Neural cell (in vitro differentiated cells): ENCODE data around the gene PRKCA. TPM values are rescaled to one million over a fixed set of nuclear protein-coding genes. Genes with fewer than 3 reads are reported as not detected.

Experiments used
- H2AFZ ChIP-seq: fragments of 200-600, 300-800 bp; sonication (generic), shearing (Covaris generic); 2 replicates; pipeline ENCODE4 v1.6.0; 2014; ENCODE audit warnings: low read depth, mild to moderate bottlenecking, antibody characterized with exemption, low read length, moderate library complexity
- H3F3A ChIP-seq: fragments of 200-600 bp; shearing (Covaris generic); 2 replicates; pipeline ENCODE4 v1.6.1; 2016; ENCODE audit warnings: mild to moderate bottlenecking, moderate library complexity, mixed read lengths, antibody characterized with exemption, low read length; ENCODE audit not compliant: insufficient read depth, poor library complexity, severe bottlenecking
- H3K27ac ChIP-seq: fragments of 200-600, 300-800 bp; sonication (generic), shearing (Covaris generic); 2 replicates; pipeline ENCODE4 v1.5.1; 2014; ENCODE audit warnings: mild to moderate bottlenecking, low read length, moderate library complexity
- H3K27me3 ChIP-seq: fragments of 300-800, 200-600 bp; sonication (generic), shearing (Covaris generic); 2 replicates; pipeline ENCODE4 v1.6.0; 2014; ENCODE audit warnings: mild to moderate bottlenecking, low read depth, low read length, moderate library complexity; ENCODE audit not compliant: insufficient read depth
- H3K36me3 ChIP-seq: fragments of 300-800, 200-600 bp; sonication (generic), shearing (Covaris generic); 2 replicates; pipeline ENCODE4 v1.5.1; 2014; ENCODE audit warnings: mild to moderate bottlenecking, antibody characterized with exemption, low read length, moderate library complexity; ENCODE audit not compliant: insufficient read depth
- H3K4me2 ChIP-seq: fragments of 300-800, 200-600 bp; sonication (generic), shearing (Covaris generic); 2 replicates; pipeline ENCODE4 v1.6.0; 2014; ENCODE audit warnings: mild to moderate bottlenecking, low read length
- H3K4me3 ChIP-seq: fragments of 300-800, 200-600 bp; sonication (generic), shearing (Covaris generic); 2 replicates; pipeline ENCODE4 v1.5.1; 2014; ENCODE audit warnings: mild to moderate bottlenecking, low read length, moderate library complexity
- H3K79me2 ChIP-seq: fragments of 200-600 bp; shearing (Covaris generic); replicated peaks from 2 replicates; pipeline ENCODE4 v1.6.0; 2014; ENCODE audit warnings: mild to moderate bottlenecking, low read length, moderate library complexity; ENCODE audit not compliant: insufficient read depth
- H3K9ac ChIP-seq: fragments of 300-800, 200-600 bp; sonication (generic), shearing (Covaris generic); 2 replicates; pipeline ENCODE4 v1.6.1; 2016; ENCODE audit warnings: mild to moderate bottlenecking, low read length, mixed read lengths
- H3K9me2 ChIP-seq: fragments of 200-600 bp; shearing (Covaris generic); 2 replicates; pipeline ENCODE4 v1.6.1; 2016; ENCODE audit warnings: mild to moderate bottlenecking, low read length, mixed read lengths; ENCODE audit not compliant: insufficient read depth
- H3K9me3 ChIP-seq: fragments of 200-600, 300-800 bp; sonication (generic), shearing (Covaris generic); 2 replicates; pipeline ENCODE4 v1.6.1; 2016; ENCODE audit warnings: mild to moderate bottlenecking, mixed run types, low read length, moderate library complexity, mixed read lengths
- H4K20me1 ChIP-seq: fragments of 200-600 bp; shearing (Covaris generic); 2 replicates; pipeline ENCODE4 v1.6.1; 2016; ENCODE audit warnings: mild to moderate bottlenecking, mixed run types; ENCODE audit not compliant: insufficient read depth
- EP300 ChIP-seq: fragments of 450-650 bp; conservative IDR thresholded peaks from 2 replicates; pipeline ENCODE4 v1.6.1; 2014; ENCODE audit warnings: antibody characterized with exemption, mild to moderate bottlenecking, moderate library complexity; ENCODE audit not compliant: poor library complexity, severe bottlenecking
- EZH2 ChIP-seq: fragments of 200-600, 300-800 bp; shearing (Covaris generic), sonication (generic); IDR thresholded peaks from 2 replicates; pipeline ENCODE4 v1.6.1; 2014; ENCODE audit warnings: antibody characterized with exemption, low read length, borderline replicate concordance, mild to moderate bottlenecking; ENCODE audit not compliant: insufficient read depth, poor library complexity, severe bottlenecking
- MXI1 ChIP-seq: fragments of 450-650 bp; conservative IDR thresholded peaks from 2 replicates; pipeline ENCODE4 v1.6.1; 2014; ENCODE audit warnings: antibody characterized with exemption, mild to moderate bottlenecking; ENCODE audit not compliant: poor library complexity, severe bottlenecking
- POLR2AphosphoS5 ChIP-seq: IDR thresholded peaks from 2 replicates; pipeline ENCODE4 v1.6.1; 2012
- RAD21 ChIP-seq: fragments of 450-650 bp; conservative IDR thresholded peaks from 2 replicates; pipeline ENCODE4 v1.6.1; 2014; ENCODE audit warnings: antibody characterized with exemption, mild to moderate bottlenecking, moderate library complexity
- SMC3 ChIP-seq: fragments of 450-650 bp; conservative IDR thresholded peaks from 2 replicates; pipeline ENCODE4 v1.6.1; 2014; ENCODE audit warnings: antibody characterized with exemption, mild to moderate bottlenecking, moderate library complexity; ENCODE audit not compliant: poor library complexity
- TAF1 ChIP-seq: IDR thresholded peaks from 2 replicates; pipeline ENCODE4 v1.6.1; 2012; ENCODE audit warnings: low read depth
- polyA plus RNA-seq: library from polyadenylated mRNA; depleted of rRNA; stranded (reverse); fragments of >200 nt; gene quantifications from 2 replicates; pipeline ENCODE4 v1.2.3, GENCODE V29; 2014
- TF ChIP-seq, protein P1 (sequence below): IDR thresholded peaks from 2 replicates; pipeline ENCODE4 v1.6.1; 2012; ENCODE audit warnings: borderline replicate concordance
- TF ChIP-seq, protein P2 (sequence below): fragments of 450-650 bp; IDR thresholded peaks from 2 replicates; pipeline ENCODE4 v1.5.1; 2014; ENCODE audit warnings: antibody characterized with exemption, mild to moderate bottlenecking, moderate library complexity; ENCODE audit not compliant: poor library complexity, severe bottlenecking

Gene PRKCA
- polyA plus RNA-seq, 1 donor from 2014 or later = 5.9 TPM

DNA sequence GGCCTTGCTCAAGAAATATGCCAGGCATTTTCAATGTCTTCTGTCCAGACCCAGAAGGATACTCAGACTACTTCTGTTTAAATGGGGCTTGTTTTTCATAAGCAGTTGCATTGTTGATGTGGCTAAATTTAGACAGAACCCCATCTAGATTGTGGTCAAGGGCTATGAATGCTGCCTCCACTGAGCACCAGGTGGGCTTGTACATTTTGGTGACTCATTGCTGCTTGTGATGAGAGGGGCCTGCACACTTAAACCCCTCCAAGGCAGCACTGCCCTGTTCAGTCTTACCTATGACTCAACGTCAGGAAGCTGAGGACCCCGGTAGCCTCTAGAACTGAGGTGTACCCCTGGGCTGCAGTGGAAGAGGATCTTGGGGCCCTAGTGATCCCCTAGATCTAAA, 144.0 kb downstream of the PRKCA start:
- no peaks in the 10 kb centered on the region for H3K27me3 ChIP-seq
- no peaks in the 10 kb centered on the region for H3K9me3 ChIP-seq
- H3K9me2 ChIP-seq = no peaks in the 10 kb centered on the region
- H3K4me3 ChIP-seq = no peak overlapping the region
- H3K27ac ChIP-seq = no peak overlapping the region
- H4K20me1 ChIP-seq = no peaks in the 10 kb centered on the region
- H3F3A ChIP-seq = no peaks in the 10 kb centered on the region
- H2AFZ ChIP-seq = no peak overlapping the region
- TF ChIP-seq SMC3 (no peak), EZH2 (no peak)
- no peak overlapping the region for H3K4me2 ChIP-seq
- H3K9ac ChIP-seq = no peak overlapping the region
- H3K79me2 ChIP-seq = no peaks in the 10 kb centered on the region
- no peaks in the 10 kb centered on the region for H3K36me3 ChIP-seq

DNA sequence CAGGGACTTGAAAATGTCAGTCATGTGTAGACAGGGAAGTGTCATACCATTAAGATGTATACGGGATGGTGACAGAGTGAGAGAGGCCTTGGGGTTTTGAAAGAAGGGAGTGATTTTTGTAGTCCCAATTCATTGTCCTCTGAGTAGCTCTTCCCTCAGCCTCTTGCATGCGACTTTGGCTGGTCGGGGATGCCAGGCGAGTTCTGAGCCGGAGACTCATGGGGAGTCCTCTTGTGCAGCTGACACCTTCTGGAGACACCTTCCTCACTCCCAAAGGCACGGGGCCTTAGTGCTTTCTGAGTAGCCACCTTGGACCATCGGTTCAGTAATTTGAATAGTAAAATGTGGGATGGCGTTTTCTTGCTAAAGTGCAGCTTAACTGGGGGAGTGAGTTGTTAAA, 144.7 kb downstream of the PRKCA start:
- Histone ChIP-seq H2AFZ (no peak overlapping the region), H3K27me3 (no peaks in the 10 kb centered on the region), H3K9ac (no peak overlapping the region), H3K9me3 (no peaks in the 10 kb centered on the region), H3K9me2 (no peaks in the 10 kb centered on the region), H3F3A (no peaks in the 10 kb centered on the region), H3K27ac (no peak overlapping the region), H3K36me3 (no peaks in the 10 kb centered on the region), H3K4me2 (no peak overlapping the region), H3K79me2 (no peaks in the 10 kb centered on the region), H4K20me1 (no peaks in the 10 kb centered on the region), H3K4me3 (no peak overlapping the region)
- no peak for TF ChIP-seq POLR2AphosphoS5
- no peak for TF ChIP-seq MXI1
- TF ChIP-seq, protein P1, sequence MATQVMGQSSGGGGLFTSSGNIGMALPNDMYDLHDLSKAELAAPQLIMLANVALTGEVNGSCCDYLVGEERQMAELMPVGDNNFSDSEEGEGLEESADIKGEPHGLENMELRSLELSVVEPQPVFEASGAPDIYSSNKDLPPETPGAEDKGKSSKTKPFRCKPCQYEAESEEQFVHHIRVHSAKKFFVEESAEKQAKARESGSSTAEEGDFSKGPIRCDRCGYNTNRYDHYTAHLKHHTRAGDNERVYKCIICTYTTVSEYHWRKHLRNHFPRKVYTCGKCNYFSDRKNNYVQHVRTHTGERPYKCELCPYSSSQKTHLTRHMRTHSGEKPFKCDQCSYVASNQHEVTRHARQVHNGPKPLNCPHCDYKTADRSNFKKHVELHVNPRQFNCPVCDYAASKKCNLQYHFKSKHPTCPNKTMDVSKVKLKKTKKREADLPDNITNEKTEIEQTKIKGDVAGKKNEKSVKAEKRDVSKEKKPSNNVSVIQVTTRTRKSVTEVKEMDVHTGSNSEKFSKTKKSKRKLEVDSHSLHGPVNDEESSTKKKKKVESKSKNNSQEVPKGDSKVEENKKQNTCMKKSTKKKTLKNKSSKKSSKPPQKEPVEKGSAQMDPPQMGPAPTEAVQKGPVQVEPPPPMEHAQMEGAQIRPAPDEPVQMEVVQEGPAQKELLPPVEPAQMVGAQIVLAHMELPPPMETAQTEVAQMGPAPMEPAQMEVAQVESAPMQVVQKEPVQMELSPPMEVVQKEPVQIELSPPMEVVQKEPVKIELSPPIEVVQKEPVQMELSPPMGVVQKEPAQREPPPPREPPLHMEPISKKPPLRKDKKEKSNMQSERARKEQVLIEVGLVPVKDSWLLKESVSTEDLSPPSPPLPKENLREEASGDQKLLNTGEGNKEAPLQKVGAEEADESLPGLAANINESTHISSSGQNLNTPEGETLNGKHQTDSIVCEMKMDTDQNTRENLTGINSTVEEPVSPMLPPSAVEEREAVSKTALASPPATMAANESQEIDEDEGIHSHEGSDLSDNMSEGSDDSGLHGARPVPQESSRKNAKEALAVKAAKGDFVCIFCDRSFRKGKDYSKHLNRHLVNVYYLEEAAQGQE = no peak
- no peak for TF ChIP-seq TAF1
- TF ChIP-seq SMC3 = no peak
- TF ChIP-seq EP300 = no peak
- no peak for TF ChIP-seq EZH2
- no peak for TF ChIP-seq RAD21
- TF ChIP-seq, protein P2, sequence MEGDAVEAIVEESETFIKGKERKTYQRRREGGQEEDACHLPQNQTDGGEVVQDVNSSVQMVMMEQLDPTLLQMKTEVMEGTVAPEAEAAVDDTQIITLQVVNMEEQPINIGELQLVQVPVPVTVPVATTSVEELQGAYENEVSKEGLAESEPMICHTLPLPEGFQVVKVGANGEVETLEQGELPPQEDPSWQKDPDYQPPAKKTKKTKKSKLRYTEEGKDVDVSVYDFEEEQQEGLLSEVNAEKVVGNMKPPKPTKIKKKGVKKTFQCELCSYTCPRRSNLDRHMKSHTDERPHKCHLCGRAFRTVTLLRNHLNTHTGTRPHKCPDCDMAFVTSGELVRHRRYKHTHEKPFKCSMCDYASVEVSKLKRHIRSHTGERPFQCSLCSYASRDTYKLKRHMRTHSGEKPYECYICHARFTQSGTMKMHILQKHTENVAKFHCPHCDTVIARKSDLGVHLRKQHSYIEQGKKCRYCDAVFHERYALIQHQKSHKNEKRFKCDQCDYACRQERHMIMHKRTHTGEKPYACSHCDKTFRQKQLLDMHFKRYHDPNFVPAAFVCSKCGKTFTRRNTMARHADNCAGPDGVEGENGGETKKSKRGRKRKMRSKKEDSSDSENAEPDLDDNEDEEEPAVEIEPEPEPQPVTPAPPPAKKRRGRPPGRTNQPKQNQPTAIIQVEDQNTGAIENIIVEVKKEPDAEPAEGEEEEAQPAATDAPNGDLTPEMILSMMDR = no peak
